H7 (cell line): ENCODE data around the gene ERC2. TPM values are rescaled to one million over a fixed set of nuclear protein-coding genes. Genes with fewer than 3 reads are reported as not detected.

Experiments used
- DNase-seq: peaks from one replicate; pipeline ENCODE4 v3.0.0; 2012
- H3K27me3 ChIP-seq: 2 replicates; pipeline ENCODE4 v1.6.0; 2011; ENCODE audit warnings: mild to moderate bottlenecking, low read length; ENCODE audit not compliant: control insufficient read depth, insufficient read depth
- H3K36me3 ChIP-seq: replicated peaks from 2 replicates; pipeline ENCODE4 v1.5.1; 2011; ENCODE audit warnings: low read length; ENCODE audit not compliant: control insufficient read depth, insufficient read depth
- H3K4me3 ChIP-seq: 2 replicates; pipeline ENCODE4 v1.5.1; 2011; ENCODE audit warnings: low read depth, mild to moderate bottlenecking, control low read depth, low read length, moderate library complexity; ENCODE audit not compliant: insufficient read depth
- total RNA-seq: library from RNA; depleted of rRNA; stranded (reverse); fragments of >200 nt; shearing (Covaris generic); gene quantifications from 2 replicates; pipeline ENCODE4 v1.2.3, GENCODE V29; 2014

Gene ERC2
- total RNA-seq, 1 experiment from 2014 or later: 2.4 TPM

GRCh38 chr3:56253941-56254665 is 214.2 kb downstream of the ERC2 start:
- H3K4me3 ChIP-seq: no peak overlapping the region
- no peak for DNase-seq
- H3K27me3 ChIP-seq: no peaks in the 10 kb centered on the region
- H3K36me3 ChIP-seq: no peaks in the 10 kb centered on the region

- no peaks in the 10 kb centered on the region for H3K36me3 ChIP-seq
- H3K4me3 ChIP-seq: no peak overlapping the region
- DNase-seq: peak; percentile 46
- H3K27me3 ChIP-seq: no peaks in the 10 kb centered on the region
Observed at GRCh38 chr3:56251343-56251945, 216.8 kb downstream of the ERC2 start.

GRCh38 chr3:56248021-56248420 is 220.2 kb downstream of the ERC2 start:
- H3K4me3 ChIP-seq: no peak overlapping the region
- H3K36me3 ChIP-seq: no peaks in the 10 kb centered on the region
- H3K27me3 ChIP-seq: no peaks in the 10 kb centered on the region
- DNase-seq: no peak

GRCh38 chr3:56238299-56238698 is 230.0 kb downstream of the ERC2 start:
- Histone ChIP-seq H3K36me3 (no peaks in the 10 kb centered on the region), H3K27me3 (no peaks in the 10 kb centered on the region), H3K4me3 (no peak overlapping the region)
- no peak for DNase-seq

GRCh38 chr3:56233742-56234141 is 234.5 kb downstream of the ERC2 start:
- Histone ChIP-seq H3K4me3 (no peak overlapping the region), H3K27me3 (no peaks in the 10 kb centered on the region), H3K36me3 (no peaks in the 10 kb centered on the region)
- DNase-seq: no peak

- no peaks in the 10 kb centered on the region for H3K36me3 ChIP-seq
- H3K4me3 ChIP-seq: no peak overlapping the region
- DNase-seq: no peak
- no peaks in the 10 kb centered on the region for H3K27me3 ChIP-seq
Observed at GRCh38 chr3:56229311-56229710, 239.0 kb downstream of the ERC2 start.

- Histone ChIP-seq H3K4me3 (no peak overlapping the region), H3K36me3 (no peaks in the 10 kb centered on the region), H3K27me3 (no peaks in the 10 kb centered on the region)
- no peak for DNase-seq
Observed at GRCh38 chr3:56222866-56223265, 245.4 kb downstream of the ERC2 start.

GRCh38 chr3:56219894-56220805 is 248.1 kb downstream of the ERC2 start:
- H3K36me3 ChIP-seq: no peaks in the 10 kb centered on the region

GRCh38 chr3:56209982-56210751 is 258.1 kb downstream of the ERC2 start:
- H3K4me3 ChIP-seq: no peak overlapping the region
- H3K36me3 ChIP-seq: no peaks in the 10 kb centered on the region
- H3K27me3 ChIP-seq: no peaks in the 10 kb centered on the region
- no peak for DNase-seq

More at GRCh38 chr3:56219894-56220805, 248.1 kb downstream of the ERC2 start:
- Histone ChIP-seq H3K27me3 (no peaks in the 10 kb centered on the region), H3K4me3 (no peak overlapping the region)
- DNase-seq: no peak

- H3K36me3 ChIP-seq: no peaks in the 10 kb centered on the region
- no peak overlapping the region for H3K4me3 ChIP-seq
- no peak for DNase-seq
- H3K27me3 ChIP-seq: no peaks in the 10 kb centered on the region
Observed at GRCh38 chr3:56207922-56208321, 260.3 kb downstream of the ERC2 start.

GRCh38 chr3:56205406-56205805 is 262.9 kb downstream of the ERC2 start:
- H3K4me3 ChIP-seq: no peak overlapping the region
- H3K27me3 ChIP-seq: no peaks in the 10 kb centered on the region
- H3K36me3 ChIP-seq: no peaks in the 10 kb centered on the region
- DNase-seq: no peak

- DNase-seq: no peak
- no peaks in the 10 kb centered on the region for H3K36me3 ChIP-seq
- no peak overlapping the region for H3K4me3 ChIP-seq
- H3K27me3 ChIP-seq: no peaks in the 10 kb centered on the region
Observed at GRCh38 chr3:56202997-56203396, 265.3 kb downstream of the ERC2 start.

GRCh38 chr3:56201407-56201806 is 266.9 kb downstream of the ERC2 start:
- no peak for DNase-seq
- no peak overlapping the region for H3K4me3 ChIP-seq
- no peaks in the 10 kb centered on the region for H3K27me3 ChIP-seq
- no peaks in the 10 kb centered on the region for H3K36me3 ChIP-seq

GRCh38 chr3:56200251-56200650 is 268.0 kb downstream of the ERC2 start:
- H3K27me3 ChIP-seq: no peaks in the 10 kb centered on the region
- DNase-seq: no peak
- H3K36me3 ChIP-seq: no peaks in the 10 kb centered on the region
- no peak overlapping the region for H3K4me3 ChIP-seq
